HL-60 (cell line): ENCODE data around the gene SGIP1.

Source experiments
- DNase-seq, 2 experiments: peaks; one replicate each; pipeline ENCODE4 v3.0.0-alpha.2; 2010 to 2020; ENCODE audit warnings: low read depth in 1 of 2, low spot score in 1 of 2
- H3K27ac ChIP-seq: fragments of 250-450 bp; sonication (Bioruptor Pico); replicated peaks from 2 replicates; pipeline ENCODE4 v1.5.1; 2020; ENCODE audit warnings: mild to moderate bottlenecking, moderate library complexity
- H3K27me3 ChIP-seq: fragments of 250-450 bp; sonication (Bioruptor Pico); 2 replicates; pipeline ENCODE4 v1.5.1; 2021; ENCODE audit warnings: mild to moderate bottlenecking, moderate library complexity; ENCODE audit not compliant: insufficient read depth, poor library complexity, severe bottlenecking
- H3K4me3 ChIP-seq: replicated peaks from 2 replicates; pipeline ENCODE4 v1.5.1; 2011; ENCODE audit warnings: mild to moderate bottlenecking, control low read depth, low read length; ENCODE audit not compliant: insufficient read depth
- GABPA ChIP-seq: IDR thresholded peaks from 2 replicates; pipeline ENCODE4 v1.6.1; 2012; ENCODE audit warnings: low read depth
- POLR2AphosphoS5 ChIP-seq: IDR thresholded peaks from 2 replicates; pipeline ENCODE4 v1.6.1; 2012; ENCODE audit warnings: low read depth
- SPI1 ChIP-seq: IDR thresholded peaks from 2 replicates; pipeline ENCODE4 v1.6.1; 2012; ENCODE audit warnings: low read depth, mild to moderate bottlenecking, borderline replicate concordance
- TF ChIP-seq, protein P1 (sequence below): IDR thresholded peaks from one replicate; pipeline ENCODE4 v1.5.1; 2011; ENCODE audit warnings: low read length, control low read depth, inconsistent platforms; ENCODE audit not compliant: insufficient read depth
- TF ChIP-seq, protein P2 (sequence below): IDR thresholded peaks from 2 replicates; pipeline ENCODE4 v1.6.1; 2012; ENCODE audit warnings: low read depth; ENCODE audit not compliant: insufficient replicate concordance

SGIP1 gene

DNA sequence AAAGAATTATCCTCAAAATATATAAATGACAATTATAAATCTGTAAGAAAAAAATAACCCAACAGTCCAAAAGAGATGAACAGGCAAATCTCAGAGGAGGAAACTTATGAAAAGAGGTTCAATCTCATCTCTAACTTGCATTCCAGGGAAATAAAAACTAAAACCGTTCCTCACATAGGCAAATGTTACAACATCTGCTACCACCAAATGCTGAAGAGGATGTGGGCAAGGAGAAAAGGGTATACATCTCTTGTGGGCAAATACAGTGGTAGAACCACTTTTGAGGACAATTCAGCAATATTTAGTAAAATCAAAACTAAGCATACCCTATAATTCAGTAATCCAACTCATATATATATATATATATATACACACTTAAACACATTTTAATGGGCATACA lies 33.7 kb upstream of the SGIP1 start:
- Histone ChIP-seq H3K27ac (no peak overlapping the region), H3K4me3 (no peak overlapping the region), H3K27me3 (no peaks in the 10 kb centered on the region)
- DNase-seq = no peak
- TF ChIP-seq, protein P1, sequence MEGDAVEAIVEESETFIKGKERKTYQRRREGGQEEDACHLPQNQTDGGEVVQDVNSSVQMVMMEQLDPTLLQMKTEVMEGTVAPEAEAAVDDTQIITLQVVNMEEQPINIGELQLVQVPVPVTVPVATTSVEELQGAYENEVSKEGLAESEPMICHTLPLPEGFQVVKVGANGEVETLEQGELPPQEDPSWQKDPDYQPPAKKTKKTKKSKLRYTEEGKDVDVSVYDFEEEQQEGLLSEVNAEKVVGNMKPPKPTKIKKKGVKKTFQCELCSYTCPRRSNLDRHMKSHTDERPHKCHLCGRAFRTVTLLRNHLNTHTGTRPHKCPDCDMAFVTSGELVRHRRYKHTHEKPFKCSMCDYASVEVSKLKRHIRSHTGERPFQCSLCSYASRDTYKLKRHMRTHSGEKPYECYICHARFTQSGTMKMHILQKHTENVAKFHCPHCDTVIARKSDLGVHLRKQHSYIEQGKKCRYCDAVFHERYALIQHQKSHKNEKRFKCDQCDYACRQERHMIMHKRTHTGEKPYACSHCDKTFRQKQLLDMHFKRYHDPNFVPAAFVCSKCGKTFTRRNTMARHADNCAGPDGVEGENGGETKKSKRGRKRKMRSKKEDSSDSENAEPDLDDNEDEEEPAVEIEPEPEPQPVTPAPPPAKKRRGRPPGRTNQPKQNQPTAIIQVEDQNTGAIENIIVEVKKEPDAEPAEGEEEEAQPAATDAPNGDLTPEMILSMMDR = no peak
- TF ChIP-seq POLR2AphosphoS5 (no peak), GABPA (no peak), SPI1 (no peak)
- TF ChIP-seq, protein P2, sequence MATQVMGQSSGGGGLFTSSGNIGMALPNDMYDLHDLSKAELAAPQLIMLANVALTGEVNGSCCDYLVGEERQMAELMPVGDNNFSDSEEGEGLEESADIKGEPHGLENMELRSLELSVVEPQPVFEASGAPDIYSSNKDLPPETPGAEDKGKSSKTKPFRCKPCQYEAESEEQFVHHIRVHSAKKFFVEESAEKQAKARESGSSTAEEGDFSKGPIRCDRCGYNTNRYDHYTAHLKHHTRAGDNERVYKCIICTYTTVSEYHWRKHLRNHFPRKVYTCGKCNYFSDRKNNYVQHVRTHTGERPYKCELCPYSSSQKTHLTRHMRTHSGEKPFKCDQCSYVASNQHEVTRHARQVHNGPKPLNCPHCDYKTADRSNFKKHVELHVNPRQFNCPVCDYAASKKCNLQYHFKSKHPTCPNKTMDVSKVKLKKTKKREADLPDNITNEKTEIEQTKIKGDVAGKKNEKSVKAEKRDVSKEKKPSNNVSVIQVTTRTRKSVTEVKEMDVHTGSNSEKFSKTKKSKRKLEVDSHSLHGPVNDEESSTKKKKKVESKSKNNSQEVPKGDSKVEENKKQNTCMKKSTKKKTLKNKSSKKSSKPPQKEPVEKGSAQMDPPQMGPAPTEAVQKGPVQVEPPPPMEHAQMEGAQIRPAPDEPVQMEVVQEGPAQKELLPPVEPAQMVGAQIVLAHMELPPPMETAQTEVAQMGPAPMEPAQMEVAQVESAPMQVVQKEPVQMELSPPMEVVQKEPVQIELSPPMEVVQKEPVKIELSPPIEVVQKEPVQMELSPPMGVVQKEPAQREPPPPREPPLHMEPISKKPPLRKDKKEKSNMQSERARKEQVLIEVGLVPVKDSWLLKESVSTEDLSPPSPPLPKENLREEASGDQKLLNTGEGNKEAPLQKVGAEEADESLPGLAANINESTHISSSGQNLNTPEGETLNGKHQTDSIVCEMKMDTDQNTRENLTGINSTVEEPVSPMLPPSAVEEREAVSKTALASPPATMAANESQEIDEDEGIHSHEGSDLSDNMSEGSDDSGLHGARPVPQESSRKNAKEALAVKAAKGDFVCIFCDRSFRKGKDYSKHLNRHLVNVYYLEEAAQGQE = no peak

DNA sequence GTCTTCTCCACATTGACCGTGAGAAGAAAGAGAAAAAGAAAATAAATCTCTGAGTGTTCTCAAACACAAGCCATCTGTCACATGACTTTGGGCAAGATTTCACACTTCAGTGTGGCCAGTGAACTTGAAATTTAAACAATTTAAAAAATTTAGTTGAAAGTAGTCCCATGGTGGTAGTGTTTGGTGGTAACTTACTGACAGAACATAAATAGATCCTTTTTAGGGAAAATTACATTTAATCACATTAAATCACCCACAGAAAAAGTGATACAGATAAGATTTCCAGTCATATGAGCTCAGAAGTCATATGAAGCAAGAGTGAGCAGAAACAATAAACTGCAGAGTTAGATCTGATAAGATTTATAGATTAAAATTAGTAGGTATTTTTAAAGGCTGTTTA lies 31.9 kb upstream of the SGIP1 start:
- TF ChIP-seq, protein P2 = no peak
- TF ChIP-seq, protein P1 = no peak
- no peak for TF ChIP-seq POLR2AphosphoS5
- no peak for TF ChIP-seq GABPA
- TF ChIP-seq SPI1 = no peak
- H3K27me3 ChIP-seq = peaks cover 4% of the 10 kb centered on the region
- DNase-seq = no peak
- no peak overlapping the region for H3K4me3 ChIP-seq
- H3K27ac ChIP-seq = no peak overlapping the region

DNA sequence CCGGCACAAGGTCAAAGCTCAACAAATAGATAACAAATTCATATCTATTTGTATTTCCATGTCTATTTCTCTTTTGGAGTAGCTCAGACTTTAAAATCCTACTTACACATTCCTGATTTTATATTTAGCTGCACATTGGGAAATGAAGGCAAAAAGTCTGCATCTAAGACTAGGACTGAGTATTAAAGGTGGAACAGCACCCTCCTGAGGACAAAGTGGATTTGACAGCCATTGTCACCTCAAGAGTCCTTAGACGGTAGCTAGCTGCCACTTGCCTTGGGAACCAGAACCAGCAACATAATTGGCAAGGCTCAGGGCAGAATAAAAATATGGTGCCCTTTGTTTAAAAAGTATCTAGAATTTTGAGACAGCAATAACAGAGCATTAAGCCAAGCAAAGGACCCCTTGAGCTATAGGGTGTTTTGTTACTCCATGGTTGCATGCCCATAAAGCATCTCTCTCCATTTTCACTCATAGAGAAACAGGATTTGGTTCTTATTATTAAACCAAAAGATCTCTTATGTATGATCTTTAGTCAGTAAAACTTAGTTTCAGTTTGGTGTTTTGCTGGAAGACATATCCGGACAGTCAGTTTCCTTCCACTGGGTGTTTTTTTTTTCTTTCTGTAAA lies 30.0 kb upstream of the SGIP1 start:
- TF ChIP-seq GABPA (no peak), SPI1 (no peak), POLR2AphosphoS5 (no peak)
- TF ChIP-seq, protein P2 = peak; percentile 18
- TF ChIP-seq, protein P1 = peak; percentile 58
- no peak overlapping the region for H3K27ac ChIP-seq
- H3K27me3 ChIP-seq = peaks cover 8% of the 10 kb centered on the region
- peak; percentile 10 to 32 for DNase-seq
- H3K4me3 ChIP-seq = no peak overlapping the region
